Measurements from ENCODE around the gene CYSTM1.

The CYSTM1 gene

DNA sequence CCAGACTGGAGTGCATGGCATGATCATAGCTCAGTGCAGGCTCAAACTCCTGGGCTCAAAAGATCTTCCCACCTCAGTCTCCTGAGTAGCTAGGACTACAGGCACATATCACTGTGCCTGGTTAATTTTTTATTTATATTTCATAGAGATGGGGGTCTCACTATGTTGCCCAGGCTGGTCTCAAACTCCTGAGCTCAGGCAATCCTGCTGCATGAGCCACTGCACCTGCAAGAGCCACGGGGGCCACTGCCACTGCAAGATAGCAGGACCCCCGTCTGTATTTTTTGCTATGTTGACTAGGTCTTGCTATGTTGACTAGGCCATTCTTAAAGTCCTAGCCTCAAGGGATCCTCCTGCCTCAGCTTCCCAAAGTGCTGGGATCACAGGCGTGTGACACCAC, 6.5 kb downstream of the CYSTM1 start:
- DNase-seq (ENCODE audit: low read depth), result no peak
- TF ChIP-seq, protein P1, sequence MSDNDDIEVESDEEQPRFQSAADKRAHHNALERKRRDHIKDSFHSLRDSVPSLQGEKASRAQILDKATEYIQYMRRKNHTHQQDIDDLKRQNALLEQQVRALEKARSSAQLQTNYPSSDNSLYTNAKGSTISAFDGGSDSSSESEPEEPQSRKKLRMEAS (IDR thresholded peaks at IDR 0.05; ENCODE audit: low read depth, low read length), result no peak
- TF ChIP-seq, protein P2, sequence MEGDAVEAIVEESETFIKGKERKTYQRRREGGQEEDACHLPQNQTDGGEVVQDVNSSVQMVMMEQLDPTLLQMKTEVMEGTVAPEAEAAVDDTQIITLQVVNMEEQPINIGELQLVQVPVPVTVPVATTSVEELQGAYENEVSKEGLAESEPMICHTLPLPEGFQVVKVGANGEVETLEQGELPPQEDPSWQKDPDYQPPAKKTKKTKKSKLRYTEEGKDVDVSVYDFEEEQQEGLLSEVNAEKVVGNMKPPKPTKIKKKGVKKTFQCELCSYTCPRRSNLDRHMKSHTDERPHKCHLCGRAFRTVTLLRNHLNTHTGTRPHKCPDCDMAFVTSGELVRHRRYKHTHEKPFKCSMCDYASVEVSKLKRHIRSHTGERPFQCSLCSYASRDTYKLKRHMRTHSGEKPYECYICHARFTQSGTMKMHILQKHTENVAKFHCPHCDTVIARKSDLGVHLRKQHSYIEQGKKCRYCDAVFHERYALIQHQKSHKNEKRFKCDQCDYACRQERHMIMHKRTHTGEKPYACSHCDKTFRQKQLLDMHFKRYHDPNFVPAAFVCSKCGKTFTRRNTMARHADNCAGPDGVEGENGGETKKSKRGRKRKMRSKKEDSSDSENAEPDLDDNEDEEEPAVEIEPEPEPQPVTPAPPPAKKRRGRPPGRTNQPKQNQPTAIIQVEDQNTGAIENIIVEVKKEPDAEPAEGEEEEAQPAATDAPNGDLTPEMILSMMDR (IDR thresholded peaks at IDR 0.05; ENCODE audit: low read depth, low read length), result no peak
- TF ChIP-seq POLR2A (IDR thresholded peaks at IDR 0.05; ENCODE audit: extremely low read depth, insufficient read length) (no peak), MYC (IDR thresholded peaks at IDR 0.05; ENCODE audit: low read depth, low read length) (no peak)
- no peak overlapping the region for H3K4me3 ChIP-seq (ENCODE audit: low read depth, low read length)

DNA sequence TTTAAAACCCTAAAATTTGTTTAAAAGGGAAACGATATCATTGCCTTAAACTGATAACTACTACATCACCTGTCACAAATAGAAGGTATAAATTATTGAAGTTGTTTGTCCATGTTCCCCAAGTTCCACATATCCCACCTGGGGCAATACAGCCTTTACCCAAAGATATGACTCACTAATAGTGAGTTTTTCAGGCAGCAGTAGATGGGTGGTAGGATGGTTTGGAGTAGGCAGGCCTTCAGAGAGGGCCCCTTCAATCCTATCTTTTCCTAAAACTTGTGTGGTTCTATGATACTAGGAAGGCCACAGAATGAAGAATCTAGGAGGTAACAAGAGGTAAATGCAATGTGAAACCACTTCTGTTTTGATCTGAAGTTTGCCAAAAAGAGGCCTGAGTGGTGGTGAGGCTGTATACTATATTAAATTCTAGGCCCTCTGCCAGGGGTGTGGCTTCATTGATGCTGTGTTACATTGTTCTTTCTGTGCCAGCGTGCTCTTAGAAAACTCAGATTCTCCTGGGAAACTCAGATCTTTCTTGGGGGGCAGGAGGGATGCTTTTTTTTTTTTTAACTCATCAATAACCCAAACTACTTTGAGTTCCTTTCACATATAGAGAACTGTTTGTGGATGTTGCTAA, 7.2 kb downstream of the CYSTM1 start:
- no peak for DNase-seq (ENCODE audit: low read depth)
- TF ChIP-seq MYC (IDR thresholded peaks at IDR 0.05; ENCODE audit: low read depth, low read length), result no peak
- H3K4me3 ChIP-seq (ENCODE audit: low read depth, low read length), result no peak overlapping the region

DNA sequence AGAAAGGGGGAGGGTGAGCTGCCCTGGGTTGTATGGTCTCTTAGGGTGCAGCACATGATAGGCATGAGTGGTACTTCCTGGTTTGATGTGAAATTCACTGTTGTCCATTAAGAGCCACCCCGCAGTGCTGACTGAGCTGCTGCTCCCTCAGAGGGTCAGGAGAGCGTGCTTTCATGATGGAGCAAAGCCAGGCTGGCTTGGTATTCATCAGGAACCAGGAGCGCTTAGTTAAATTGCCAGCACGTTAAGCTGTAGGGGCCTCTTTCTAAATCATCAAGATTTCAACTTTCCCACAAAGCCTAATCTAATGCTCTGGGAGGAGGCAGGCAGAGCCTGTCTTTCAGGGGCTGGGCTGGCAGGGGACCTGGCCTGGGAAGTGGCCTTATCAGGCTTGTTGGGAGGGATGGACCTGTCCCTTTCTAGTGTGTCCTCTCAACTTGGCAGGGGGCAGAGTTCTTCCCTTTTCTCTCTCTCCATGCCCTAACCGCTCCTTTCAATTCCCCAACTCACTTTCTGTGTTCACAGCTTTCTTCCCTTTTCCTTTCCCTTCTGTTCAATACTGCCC, 7.9 kb downstream of the CYSTM1 start:
- TF ChIP-seq, protein P2 (IDR thresholded peaks at IDR 0.05; ENCODE audit: low read depth, low read length), result no peak
- TF ChIP-seq POLR2A (IDR thresholded peaks at IDR 0.05; ENCODE audit: extremely low read depth, insufficient read length), result no peak
- TF ChIP-seq, protein P1 (IDR thresholded peaks at IDR 0.05; ENCODE audit: low read depth, low read length), result no peak
- TF ChIP-seq MYC (IDR thresholded peaks at IDR 0.05; ENCODE audit: low read depth, low read length), result no peak
- peak; percentile 17 for DNase-seq (ENCODE audit: low read depth)
- H3K4me3 ChIP-seq (ENCODE audit: low read depth, low read length), result no peak overlapping the region

DNA sequence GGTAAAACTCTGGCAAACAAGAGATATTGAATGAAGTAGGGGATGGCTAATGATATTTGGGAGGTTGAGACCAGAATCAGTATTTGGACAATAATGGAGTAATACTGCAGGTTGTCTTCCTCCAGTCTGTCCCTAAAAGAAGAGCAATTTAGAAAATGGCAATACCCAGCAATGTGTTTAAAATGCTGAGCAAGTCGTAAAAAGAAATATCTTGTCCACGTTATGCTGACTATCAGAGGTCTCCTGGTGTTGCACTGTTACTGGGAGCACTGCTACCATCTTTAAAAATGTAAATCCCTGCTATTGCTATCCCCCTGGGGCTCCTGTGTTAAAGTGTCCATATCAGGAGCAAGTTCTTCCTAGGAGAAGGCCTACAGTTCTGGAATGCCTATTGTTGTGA, 10.4 kb downstream of the CYSTM1 start:
- no peak for DNase-seq (ENCODE audit: low read depth)

DNA sequence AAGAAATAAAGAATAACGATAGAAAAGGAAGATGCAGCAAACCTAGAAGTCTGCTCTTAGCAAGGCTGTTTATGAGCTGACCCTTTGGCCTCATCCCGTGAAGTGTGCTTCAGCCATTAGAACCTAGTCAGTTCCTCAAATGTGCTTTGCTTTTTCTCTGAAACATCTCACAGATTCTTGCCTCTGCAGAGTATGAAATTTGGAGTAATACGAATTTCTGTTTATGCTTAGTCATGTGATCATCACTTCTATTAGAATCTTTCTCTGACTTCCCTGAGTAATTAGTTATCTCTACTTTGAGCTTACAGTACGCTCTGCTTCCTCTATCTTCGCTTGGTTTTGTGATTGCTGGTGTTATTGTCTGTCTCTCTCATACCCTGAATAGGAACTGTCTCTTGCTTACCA, 11.3 kb downstream of the CYSTM1 start:
- no peak for TF ChIP-seq POLR2A (IDR thresholded peaks at IDR 0.05; ENCODE audit: extremely low read depth, insufficient read length)
- no peak for DNase-seq (ENCODE audit: low read depth)

More for the DNA sequence above, 10.4 kb downstream of the CYSTM1 start:
- TF ChIP-seq, protein P1 (IDR thresholded peaks at IDR 0.05; ENCODE audit: low read depth, low read length), result no peak
- TF ChIP-seq POLR2A (IDR thresholded peaks at IDR 0.05; ENCODE audit: extremely low read depth, insufficient read length), result no peak
- TF ChIP-seq, protein P2 (IDR thresholded peaks at IDR 0.05; ENCODE audit: low read depth, low read length), result no peak
- TF ChIP-seq MYC (IDR thresholded peaks at IDR 0.05; ENCODE audit: low read depth, low read length), result no peak
- H3K4me3 ChIP-seq (ENCODE audit: low read depth, low read length), result no peak overlapping the region

DNA sequence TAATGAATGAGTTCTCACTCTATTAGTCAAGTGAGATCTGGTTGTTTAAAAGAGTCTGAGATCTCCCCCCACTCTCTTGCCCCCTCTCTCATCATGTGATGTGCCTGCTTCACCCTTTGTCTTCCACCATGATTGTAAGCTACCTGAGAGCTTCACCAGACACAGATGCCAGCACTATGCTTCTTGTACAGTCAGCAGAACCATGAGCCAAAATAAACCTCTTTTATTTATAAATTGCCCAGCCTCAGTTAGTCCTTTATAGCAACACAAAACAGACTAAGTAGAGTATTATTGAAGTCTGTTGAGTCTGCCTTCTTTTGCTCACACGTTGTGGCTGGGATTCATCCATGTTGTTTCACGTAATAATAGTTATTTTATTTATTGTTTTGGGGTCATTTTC, 14.3 kb downstream of the CYSTM1 start:
- no peak for DNase-seq (ENCODE audit: low read depth)
- TF ChIP-seq MYC (IDR thresholded peaks at IDR 0.05; ENCODE audit: low read depth, low read length), result no peak
- TF ChIP-seq, protein P1 (IDR thresholded peaks at IDR 0.05; ENCODE audit: low read depth, low read length), result no peak
- no peak overlapping the region for H3K4me3 ChIP-seq (ENCODE audit: low read depth, low read length)

More for the DNA sequence above, 11.3 kb downstream of the CYSTM1 start:
- no peak overlapping the region for H3K4me3 ChIP-seq (ENCODE audit: low read depth, low read length)

DNA sequence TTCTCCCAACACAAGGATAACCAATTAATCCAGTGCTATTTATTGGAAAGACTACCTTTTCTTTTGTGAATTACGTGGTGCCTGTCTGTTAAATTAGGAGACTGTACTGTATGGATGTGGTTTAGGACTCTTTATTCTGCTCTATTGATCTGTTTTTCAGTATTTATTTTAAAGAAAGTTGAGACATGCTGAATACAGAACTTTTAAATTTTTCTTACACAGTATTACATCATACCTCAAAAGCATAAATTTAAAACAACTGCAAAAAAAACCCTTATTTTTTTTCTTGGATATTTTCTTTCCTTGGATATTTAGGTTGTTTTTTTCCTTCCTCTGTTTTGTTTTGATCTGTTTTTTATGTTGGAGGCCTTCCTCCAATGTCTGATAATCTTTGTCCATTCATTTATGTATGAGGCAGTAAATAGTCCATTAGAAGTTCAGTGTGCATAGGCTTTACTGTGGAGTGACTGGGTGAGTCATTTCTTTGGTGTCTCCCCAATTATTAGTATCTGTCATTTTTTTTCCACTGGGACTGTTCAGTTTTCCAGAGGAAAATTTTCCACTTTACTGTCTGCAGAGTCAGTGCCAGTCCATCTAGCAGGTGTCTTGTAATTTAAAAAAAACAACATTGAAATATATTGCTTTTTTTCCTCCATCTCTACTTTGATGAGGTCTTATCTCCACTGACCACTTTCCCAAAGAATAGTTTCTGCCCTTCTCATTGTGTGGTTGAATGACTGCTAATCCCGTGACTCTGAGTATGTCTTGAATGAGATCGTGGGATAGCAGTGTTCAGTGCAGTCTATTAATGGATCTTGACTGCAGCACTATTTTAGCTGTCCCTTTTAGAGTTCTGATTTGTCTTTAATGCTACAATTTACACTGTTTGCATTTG, 15.2 kb downstream of the CYSTM1 start:
- no peak for TF ChIP-seq MYC (IDR thresholded peaks at IDR 0.05; ENCODE audit: low read depth, low read length)
- TF ChIP-seq, protein P2 (IDR thresholded peaks at IDR 0.05; ENCODE audit: low read depth, low read length), result no peak
- no peak for TF ChIP-seq POLR2A (IDR thresholded peaks at IDR 0.05; ENCODE audit: extremely low read depth, insufficient read length)
- TF ChIP-seq, protein P1 (IDR thresholded peaks at IDR 0.05; ENCODE audit: low read depth, low read length), result no peak
- H3K4me3 ChIP-seq (ENCODE audit: low read depth, low read length), result no peak overlapping the region
- no peak for DNase-seq (ENCODE audit: low read depth)

Data from NB4 (cell line).